Measurements from ENCODE around the gene CDHR5. TPM values are rescaled to one million over a fixed set of nuclear protein-coding genes. Genes with fewer than 3 reads are reported as not detected.

CDHR5 gene
- total RNA-seq, 1 donor = not detected

DNA sequence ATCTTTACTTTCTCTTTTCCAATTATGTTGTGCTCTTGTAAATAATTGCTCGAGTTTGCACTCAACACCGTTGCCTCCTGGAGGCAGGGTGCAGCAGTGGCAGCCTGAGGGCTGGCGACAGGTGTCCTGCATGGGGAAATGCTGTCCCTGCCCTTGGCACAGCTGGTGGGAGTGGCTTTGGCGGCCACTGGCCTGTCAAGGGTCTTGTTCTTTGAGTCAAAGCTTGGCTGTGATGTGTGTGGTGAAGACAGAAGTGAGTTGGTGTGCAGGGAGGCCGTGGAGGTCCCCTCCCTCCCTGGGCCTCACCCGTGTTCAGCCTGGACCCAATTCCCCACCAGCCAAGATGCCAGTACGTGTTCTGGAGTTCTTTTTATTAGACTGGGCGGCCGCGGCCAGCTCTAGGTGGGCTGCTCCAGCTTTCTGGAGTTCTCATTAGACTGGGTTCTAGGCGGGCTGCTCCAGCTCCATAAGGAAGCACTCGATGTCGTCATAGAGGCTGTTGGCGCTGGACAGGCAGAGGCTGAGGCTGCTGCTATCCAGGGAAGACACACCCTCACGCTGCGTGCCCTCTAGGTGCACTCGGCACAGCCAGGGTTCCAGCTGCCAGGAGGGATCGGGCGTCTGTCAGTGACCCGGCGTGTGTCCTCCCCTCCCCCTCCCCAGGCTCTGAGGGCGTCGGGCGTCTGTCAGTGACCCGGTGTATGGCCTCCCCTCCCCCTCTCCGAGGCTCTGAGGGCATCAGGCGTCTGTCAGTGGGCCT, 12.4 kb downstream of the CDHR5 start:
- Histone ChIP-seq H3K4me2 (ENCODE audit: insufficient read depth, low read length) (no peak overlapping the region), H3K4me3 (ENCODE audit: insufficient read depth, low read length) (no peak overlapping the region), H2AFZ (ENCODE audit: low read length) (no peak overlapping the region), H3K79me2 (ENCODE audit: insufficient read depth, low read length) (no peaks in the 10 kb centered on the region), H3K36me3 (ENCODE audit: insufficient read depth, low read length) (peaks cover 55% of the 10 kb centered on the region), H3K27ac (ENCODE audit: low read depth, low read length) (no peak overlapping the region), H3K4me1 (ENCODE audit: insufficient read depth, low read length) (peaks cover 10% of the 10 kb centered on the region), H3K9me3 (ENCODE audit: low read depth, low read length) (no peaks in the 10 kb centered on the region), H4K20me1 (ENCODE audit: insufficient read depth, low read length) (peaks cover 32% of the 10 kb centered on the region), H3K27me3 (ENCODE audit: insufficient read depth, low read length) (no peaks in the 10 kb centered on the region)
- peak; percentile 90 for DNase-seq (ENCODE audit: insufficient read length, low spot score, missing footprints)
- peak; percentile 26 for TF ChIP-seq CTCF (IDR thresholded peaks at IDR 0.05; ENCODE audit: extremely low read depth, low read depth, low read length)

DNA sequence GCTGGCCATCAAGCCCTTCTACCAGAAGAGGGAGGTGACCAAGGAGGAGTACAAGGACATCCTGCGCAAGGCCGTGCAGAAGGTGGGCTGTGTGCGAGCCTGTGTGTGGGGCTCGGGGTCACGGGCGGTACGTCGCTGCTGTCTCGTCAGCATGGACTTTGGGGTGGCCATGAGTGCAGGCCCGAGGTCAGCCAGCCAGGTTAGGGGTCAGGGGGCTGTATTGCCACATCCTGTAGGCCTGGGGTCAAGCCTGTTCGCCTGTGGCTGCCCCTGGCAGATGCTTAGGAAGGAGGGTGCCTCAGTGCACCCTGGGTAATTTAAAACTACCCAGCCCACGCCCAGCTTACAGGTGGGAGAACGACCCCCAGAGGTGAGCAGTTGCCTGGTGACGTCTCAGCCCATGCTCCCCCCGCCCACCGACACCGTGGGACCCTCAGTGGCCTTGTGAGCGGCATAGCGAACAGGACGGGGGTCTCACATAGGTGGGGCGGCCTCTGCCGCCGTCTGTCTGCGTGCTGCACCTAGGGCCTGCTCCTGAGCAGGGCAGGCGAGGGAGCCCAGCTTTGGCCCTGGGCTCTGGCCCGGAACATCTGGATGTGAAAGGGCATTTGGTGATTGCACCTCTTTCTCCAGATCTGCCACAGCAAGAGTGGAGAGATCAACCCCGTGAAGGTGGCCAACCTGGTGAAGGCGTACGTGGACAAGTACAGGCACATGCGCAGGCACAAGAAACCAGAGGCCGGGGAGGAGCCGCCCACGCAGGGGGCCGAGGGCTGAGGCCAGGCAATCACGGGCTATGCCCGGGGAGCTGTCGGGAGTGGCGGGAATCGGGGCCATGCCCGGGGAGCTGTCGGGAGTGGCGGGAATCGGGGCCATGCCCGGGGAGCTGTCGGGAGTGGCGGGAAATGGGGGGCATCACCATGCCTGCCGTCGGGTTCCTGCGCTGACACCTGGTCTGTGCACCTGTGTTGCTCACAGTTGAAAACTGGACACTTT, 13.5 kb downstream of the CDHR5 start:
- Histone ChIP-seq H3K4me3 (ENCODE audit: insufficient read depth, low read length) (no peak overlapping the region), H3K4me1 (ENCODE audit: insufficient read depth, low read length) (peaks cover 10% of the 10 kb centered on the region), H3K27ac (ENCODE audit: low read depth, low read length) (no peak overlapping the region), H3K9me3 (ENCODE audit: low read depth, low read length) (no peaks in the 10 kb centered on the region), H4K20me1 (ENCODE audit: insufficient read depth, low read length) (peaks cover 32% of the 10 kb centered on the region), H3K79me2 (ENCODE audit: insufficient read depth, low read length) (no peaks in the 10 kb centered on the region), H2AFZ (ENCODE audit: low read length) (no peak overlapping the region), H3K36me3 (ENCODE audit: insufficient read depth, low read length) (peaks cover 65% of the 10 kb centered on the region), H3K27me3 (ENCODE audit: insufficient read depth, low read length) (no peaks in the 10 kb centered on the region), H3K4me2 (ENCODE audit: insufficient read depth, low read length) (no peak overlapping the region)
- DNase-seq (ENCODE audit: insufficient read length, low spot score, missing footprints) = no peak
- TF ChIP-seq CTCF (IDR thresholded peaks at IDR 0.05; ENCODE audit: extremely low read depth, low read depth, low read length) = no peak

DNA sequence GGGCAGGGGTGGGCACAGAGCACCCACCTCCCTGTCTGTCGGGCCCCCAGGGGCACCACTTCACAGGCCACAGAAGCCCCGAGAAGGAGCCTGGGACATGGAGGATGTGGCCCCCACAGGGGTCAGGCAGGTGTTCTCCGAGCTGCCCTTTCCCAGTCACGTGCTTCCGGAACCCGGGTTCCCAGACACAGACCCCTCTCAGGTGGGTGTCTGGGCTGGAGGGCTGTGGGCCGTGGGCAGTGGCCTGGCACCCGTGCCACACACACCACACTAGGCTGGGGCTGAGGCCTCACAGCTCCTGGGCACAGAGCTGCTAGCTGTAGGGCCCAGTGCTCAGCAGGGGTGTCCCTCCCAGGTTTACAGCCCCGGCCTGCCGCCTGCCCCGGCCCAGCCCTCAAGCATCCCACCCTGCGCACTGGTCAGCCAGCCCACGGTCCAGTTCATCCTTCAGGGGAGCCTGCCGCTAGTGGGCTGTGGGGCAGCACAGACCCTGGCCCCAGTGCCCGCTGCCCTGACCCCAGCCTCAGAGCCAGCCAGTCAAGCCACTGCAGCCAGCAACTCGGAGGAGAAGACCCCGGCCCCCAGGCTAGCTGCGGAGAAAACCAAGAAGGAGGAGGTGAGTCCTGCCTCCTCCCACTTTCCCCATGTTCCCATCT, 14.5 kb downstream of the CDHR5 start:
- H2AFZ ChIP-seq (ENCODE audit: low read length) = no peak overlapping the region
- TF ChIP-seq CTCF (IDR thresholded peaks at IDR 0.05; ENCODE audit: extremely low read depth, low read depth, low read length) = no peak
- no peak overlapping the region for H3K4me3 ChIP-seq (ENCODE audit: insufficient read depth, low read length)
- no peaks in the 10 kb centered on the region for H3K9me3 ChIP-seq (ENCODE audit: low read depth, low read length)
- H3K36me3 ChIP-seq (ENCODE audit: insufficient read depth, low read length) = peaks cover 73% of the 10 kb centered on the region
- peaks cover 33% of the 10 kb centered on the region for H4K20me1 ChIP-seq (ENCODE audit: insufficient read depth, low read length)
- no peaks in the 10 kb centered on the region for H3K27me3 ChIP-seq (ENCODE audit: insufficient read depth, low read length)
- H3K4me1 ChIP-seq (ENCODE audit: insufficient read depth, low read length) = peaks cover 4% of the 10 kb centered on the region
- H3K27ac ChIP-seq (ENCODE audit: low read depth, low read length) = no peak overlapping the region
- no peaks in the 10 kb centered on the region for H3K79me2 ChIP-seq (ENCODE audit: insufficient read depth, low read length)
- DNase-seq (ENCODE audit: insufficient read length, low spot score, missing footprints) = no peak
- H3K4me2 ChIP-seq (ENCODE audit: insufficient read depth, low read length) = no peak overlapping the region

All from osteoblast (primary cell).